Vagina (tissue), 2 donors: Measurements from ENCODE around the gene ATAD1. TPM values are rescaled to one million over a fixed set of nuclear protein-coding genes. Genes with fewer than 3 reads are reported as not detected.
A peak's percentile ranks its signal among the peaks of the same experiment; 100 is the strongest.

ENCODE experiments used
- DNase-seq, 2 donors: peaks; one replicate each; pipeline ENCODE4 v3.0.0-alpha.2; 2017; ENCODE audit errors: extremely low spot score in 2 of 2
- H3K27ac ChIP-seq: fragments of 200-600 bp; sonication (generic); one replicate; pipeline ENCODE4 v1.5.1; 2019
- H3K27me3 ChIP-seq: fragments of 200-600 bp; sonication (generic); one replicate; pipeline ENCODE4 v1.5.1; 2019
- H3K36me3 ChIP-seq, 2 donors: fragments of 200-600 bp; sonication (generic); one replicate each; pipeline ENCODE4 v1.5.1; 2017 to 2019
- H3K4me1 ChIP-seq: fragments of 200-600 bp; sonication (generic); one replicate; pipeline ENCODE4 v1.5.1; 2019
- H3K4me3 ChIP-seq, 2 donors: fragments of 200-600 bp; sonication (generic); 1 replicate in 1 of 2; 2 replicates in 1 of 2; pipeline ENCODE4 v1.5.1; 2016 to 2019
- H3K9me3 ChIP-seq: fragments of 200-600 bp; sonication (generic); one replicate; pipeline ENCODE4 v1.5.1; 2019
- CTCF ChIP-seq, 3 experiments: fragments of 450-650 bp in 2 of 3; fragments of 200-600 bp in 1 of 3; sonication (generic) in 1 of 3; IDR thresholded peaks; one replicate each; pipeline ENCODE4 v1.5.1; 2017 to 2019; ENCODE audit warnings: antibody characterized with exemption in 3 of 3, mild to moderate bottlenecking in 2 of 3, moderate library complexity in 2 of 3
- POLR2A ChIP-seq, 2 donors: fragments of 450-650 bp; IDR thresholded peaks; one replicate each; pipeline ENCODE4 v1.6.1; 2017; ENCODE audit warnings: antibody characterized with exemption in 2 of 2, mild to moderate bottlenecking in 2 of 2, moderate library complexity in 2 of 2
- POLR2AphosphoS5 ChIP-seq, 2 donors: sonication (generic); formaldehyde crosslinking; IDR thresholded peaks; one replicate each; pipeline ENCODE4 v1.9.0; 2017; ENCODE audit warnings: antibody characterized with exemption in 2 of 2, mild to moderate bottlenecking in 2 of 2, low read depth in 1 of 2; ENCODE audit not compliant: insufficient read depth in 1 of 2
- intact Hi-C: fragments of 100-400 bp; cut with DNase I; formaldehyde crosslinking; loops from one replicate; pipeline ENCODE4 v1.15.1; 2023
- total RNA-seq: library from RNA; depleted of rRNA; stranded (reverse); fragments of >200 nt; gene quantifications from one replicate; pipeline ENCODE4 v1.2.3, GENCODE V29; 2016

Gene ATAD1
- total RNA-seq, 1 donor from 2014 or later: 44.7 TPM

- Histone ChIP-seq H3K36me3 (no peaks in the 10 kb centered on the region), H3K4me1 (no peaks in the 10 kb centered on the region), H3K27me3 (no peaks in the 10 kb centered on the region), H3K4me3 (no peak overlapping the region), H3K27ac (peak overlapping the region; percentile 20), H3K9me3 (no peaks in the 10 kb centered on the region)
- intact Hi-C loops: loop anchor here (10.0 kb wide), 2 partner anchors 70 to 200 kb away; no protein-coding TSS in a partner anchor
- no peak for DNase-seq
- TF ChIP-seq POLR2A (IDR thresholded peaks at IDR 0.05) (no peak), POLR2AphosphoS5 (IDR thresholded peaks at IDR 0.05; ENCODE audit: insufficient read depth in 1 of 2, low read depth in 1 of 2) (no peak), CTCF (IDR thresholded peaks at IDR 0.05) (peak; percentile 28 to 77 (median 51))
Observed at GRCh38 chr10:87734987-87735827, 82.8 kb downstream of the ATAD1 start.

GRCh38 chr10:87733081-87733480 lies 84.9 kb downstream of the ATAD1 start:
- no peak for DNase-seq
- no peak overlapping the region for H3K27ac ChIP-seq
- H3K36me3 ChIP-seq: no peaks in the 10 kb centered on the region
- no peaks in the 10 kb centered on the region for H3K27me3 ChIP-seq
- no peak for TF ChIP-seq POLR2A (IDR thresholded peaks at IDR 0.05)
- no peak for TF ChIP-seq POLR2AphosphoS5 (IDR thresholded peaks at IDR 0.05; ENCODE audit: insufficient read depth in 1 of 2, low read depth in 1 of 2)
- TF ChIP-seq CTCF (IDR thresholded peaks at IDR 0.05): no peak
- H3K9me3 ChIP-seq: no peaks in the 10 kb centered on the region
- H3K4me1 ChIP-seq: no peaks in the 10 kb centered on the region
- intact Hi-C loops: loop anchor here (10.0 kb wide), 2 partner anchors 68 to 198 kb away; no protein-coding TSS in a partner anchor
- no peak overlapping the region for H3K4me3 ChIP-seq

- no peak for DNase-seq
- H3K27ac ChIP-seq: no peak overlapping the region
- no peaks in the 10 kb centered on the region for H3K4me1 ChIP-seq
- H3K27me3 ChIP-seq: no peaks in the 10 kb centered on the region
- H3K4me3 ChIP-seq: no peak overlapping the region
- TF ChIP-seq POLR2AphosphoS5 (IDR thresholded peaks at IDR 0.05; ENCODE audit: insufficient read depth in 1 of 2, low read depth in 1 of 2) (no peak), POLR2A (IDR thresholded peaks at IDR 0.05) (no peak), CTCF (IDR thresholded peaks at IDR 0.05) (no peak)
- intact Hi-C loops: loop anchor here (10.0 kb wide), 2 partner anchors 65 to 195 kb away; no protein-coding TSS in a partner anchor
- H3K9me3 ChIP-seq: no peaks in the 10 kb centered on the region
- H3K36me3 ChIP-seq: no peaks in the 10 kb centered on the region
Observed at GRCh38 chr10:87729940-87730339, 88.1 kb downstream of the ATAD1 start.

GRCh38 chr10:87724789-87725188 lies 93.2 kb downstream of the ATAD1 start:
- no peak overlapping the region for H3K27ac ChIP-seq
- H3K9me3 ChIP-seq: no peaks in the 10 kb centered on the region
- TF ChIP-seq POLR2AphosphoS5 (IDR thresholded peaks at IDR 0.05; ENCODE audit: insufficient read depth in 1 of 2, low read depth in 1 of 2) (no peak), POLR2A (IDR thresholded peaks at IDR 0.05) (no peak), CTCF (IDR thresholded peaks at IDR 0.05) (no peak)
- no peaks in the 10 kb centered on the region for H3K4me1 ChIP-seq
- H3K27me3 ChIP-seq: no peaks in the 10 kb centered on the region
- no peaks in the 10 kb centered on the region for H3K36me3 ChIP-seq
- H3K4me3 ChIP-seq: no peak overlapping the region
- intact Hi-C loops: no loop called here
- DNase-seq: no peak

- intact Hi-C loops: no loop called here
- Histone ChIP-seq H3K4me3 (no peak overlapping the region), H3K36me3 (no peaks in the 10 kb centered on the region), H3K27ac (no peak overlapping the region), H3K4me1 (no peaks in the 10 kb centered on the region), H3K27me3 (no peaks in the 10 kb centered on the region), H3K9me3 (no peaks in the 10 kb centered on the region)
- no peak for DNase-seq
- no peak for TF ChIP-seq POLR2AphosphoS5 (IDR thresholded peaks at IDR 0.05; ENCODE audit: insufficient read depth in 1 of 2, low read depth in 1 of 2)
- TF ChIP-seq POLR2A (IDR thresholded peaks at IDR 0.05): no peak
- no peak for TF ChIP-seq CTCF (IDR thresholded peaks at IDR 0.05)
Observed at GRCh38 chr10:87723500-87723899, 94.5 kb downstream of the ATAD1 start.
